MM.1S (cell line): ENCODE results near the gene ARPC2.

Source experiments
- CTCF ChIP-seq: fragments of 300-600 bp; sonication (generic); IDR thresholded peaks from 2 replicates; pipeline ENCODE4 v1.5.1; 2016; ENCODE audit warnings: antibody characterized with exemption, low read length, mixed read lengths
- EZH2phosphoT487 ChIP-seq: fragments of 300-600 bp; sonication (generic); IDR thresholded peaks from 2 replicates; pipeline ENCODE4 v1.6.1; 2018; ENCODE audit warnings: antibody characterized with exemption, low read length

- TF ChIP-seq CTCF: no peak
- no peak for TF ChIP-seq EZH2phosphoT487
Observed at GRCh38 chr2:218169757-218170546, 47.0 kb upstream of the ARPC2 start.
